ENCODE results near the gene XRRA1.

Gene XRRA1

DNA sequence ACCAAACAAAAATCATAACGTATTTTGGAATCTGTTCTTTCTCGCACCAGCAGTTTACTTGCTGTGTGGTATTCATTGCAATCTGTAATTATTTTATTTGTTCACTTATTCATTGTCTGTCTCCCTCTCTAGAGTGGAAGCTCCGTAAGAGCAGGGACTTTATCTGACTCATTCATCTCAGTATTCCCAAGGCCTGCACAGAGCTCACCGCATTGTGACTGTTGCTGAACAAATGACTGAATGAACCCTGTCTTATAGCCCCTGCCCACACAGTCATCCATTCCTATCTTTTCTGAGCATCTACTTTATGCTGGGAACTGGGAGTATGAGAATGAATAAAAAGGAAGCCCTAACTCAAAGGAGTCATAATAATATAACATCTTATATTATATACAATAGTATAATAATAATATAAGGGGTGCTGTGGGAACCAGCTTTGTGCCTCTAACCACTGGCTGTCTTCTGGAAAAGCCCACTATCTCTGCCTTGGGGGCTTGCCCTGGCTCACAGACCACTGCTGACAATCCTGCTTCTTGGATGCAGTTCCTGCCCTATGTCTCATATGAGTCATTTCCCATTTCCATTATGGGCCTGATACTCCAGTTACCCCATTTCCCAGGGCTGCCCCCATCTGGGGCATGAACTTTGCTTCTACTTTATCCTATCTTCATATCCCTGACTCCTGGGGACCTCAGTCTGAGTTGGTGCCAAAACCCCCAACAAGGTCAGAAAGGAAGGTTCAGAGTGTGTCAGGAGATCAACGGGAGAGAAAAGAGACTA is 11.0 kb downstream of the XRRA1 start:
- no peak for TF ChIP-seq CTCF (IDR thresholded peaks at IDR 0.05)
- Histone ChIP-seq H3K27me3 (no peaks in the 10 kb centered on the region), H3K36me3 (peaks cover 22% of the 10 kb centered on the region), H3K4me3 (ENCODE audit: low read depth in 1 of 2, low read length in 1 of 2) (no peak overlapping the region), H3K4me1 (ENCODE audit: control insufficient read depth in 1 of 2, insufficient read depth in 1 of 2, low read depth in 1 of 2, low read length in 1 of 2) (no peaks in the 10 kb centered on the region), H3K9me3 (no peaks in the 10 kb centered on the region), H3K27ac (no peak overlapping the region)

- TF ChIP-seq CTCF (IDR thresholded peaks at IDR 0.05), result no peak
- peaks cover 29% of the 10 kb centered on the region for H3K36me3 ChIP-seq
Measured at GRCh38 chr11:74936976-74937375, 11.9 kb downstream of the XRRA1 start.

GRCh38 chr11:74936087-74936486 is 12.8 kb downstream of the XRRA1 start:
- no peak for TF ChIP-seq CTCF (IDR thresholded peaks at IDR 0.05)
- no peaks in the 10 kb centered on the region for H3K9me3 ChIP-seq
- H3K27ac ChIP-seq, result no peak overlapping the region
- no peaks in the 10 kb centered on the region for H3K4me1 ChIP-seq (ENCODE audit: control insufficient read depth in 1 of 2, insufficient read depth in 1 of 2, low read depth in 1 of 2, low read length in 1 of 2)
- peaks cover 29% of the 10 kb centered on the region for H3K36me3 ChIP-seq
- no peaks in the 10 kb centered on the region for H3K27me3 ChIP-seq
- H3K4me3 ChIP-seq (ENCODE audit: low read depth in 1 of 2, low read length in 1 of 2), result no peak overlapping the region

More at GRCh38 chr11:74936976-74937375, 11.9 kb downstream of the XRRA1 start:
- no peaks in the 10 kb centered on the region for H3K4me1 ChIP-seq (ENCODE audit: control insufficient read depth in 1 of 2, insufficient read depth in 1 of 2, low read depth in 1 of 2, low read length in 1 of 2)
- no peaks in the 10 kb centered on the region for H3K27me3 ChIP-seq
- H3K4me3 ChIP-seq (ENCODE audit: low read depth in 1 of 2, low read length in 1 of 2), result no peak overlapping the region
- H3K9me3 ChIP-seq, result no peaks in the 10 kb centered on the region
- H3K27ac ChIP-seq, result no peak overlapping the region

DNA sequence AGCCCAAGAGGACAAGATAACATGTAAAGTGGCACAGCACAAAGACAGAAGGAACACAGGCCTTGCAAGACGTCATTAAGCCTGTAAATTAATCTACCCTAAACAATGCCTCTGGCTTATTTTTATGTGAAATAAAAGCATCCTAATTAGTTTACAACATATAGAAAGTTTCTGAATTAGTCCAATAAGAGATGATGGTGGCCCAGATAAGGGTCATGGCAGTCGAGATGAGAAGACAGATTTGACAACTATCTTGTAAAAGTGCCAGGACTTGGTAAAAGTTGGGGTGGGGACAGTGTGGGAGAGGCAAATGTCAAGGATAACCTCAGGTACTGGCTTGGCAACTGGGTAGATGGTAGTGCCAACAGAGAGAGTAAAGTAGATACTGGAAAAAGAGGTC is 13.6 kb downstream of the XRRA1 start:
- H3K4me1 ChIP-seq (ENCODE audit: control insufficient read depth in 1 of 2, insufficient read depth in 1 of 2, low read depth in 1 of 2, low read length in 1 of 2), result no peaks in the 10 kb centered on the region

GRCh38 chr11:74933765-74934164 is 15.1 kb downstream of the XRRA1 start:
- H3K4me3 ChIP-seq (ENCODE audit: low read depth in 1 of 2, low read length in 1 of 2), result no peak overlapping the region
- H3K27me3 ChIP-seq, result no peaks in the 10 kb centered on the region
- no peaks in the 10 kb centered on the region for H3K9me3 ChIP-seq
- peaks cover 29% of the 10 kb centered on the region for H3K36me3 ChIP-seq
- TF ChIP-seq CTCF (IDR thresholded peaks at IDR 0.05), result no peak
- no peaks in the 10 kb centered on the region for H3K4me1 ChIP-seq (ENCODE audit: control insufficient read depth in 1 of 2, insufficient read depth in 1 of 2, low read depth in 1 of 2, low read length in 1 of 2)
- no peak overlapping the region for H3K27ac ChIP-seq

More for the DNA sequence above, 13.6 kb downstream of the XRRA1 start:
- no peaks in the 10 kb centered on the region for H3K27me3 ChIP-seq
- no peak overlapping the region for H3K4me3 ChIP-seq (ENCODE audit: low read depth in 1 of 2, low read length in 1 of 2)
- peaks cover 29% of the 10 kb centered on the region for H3K36me3 ChIP-seq
- TF ChIP-seq CTCF (IDR thresholded peaks at IDR 0.05), result no peak
- no peak overlapping the region for H3K27ac ChIP-seq
- H3K9me3 ChIP-seq, result no peaks in the 10 kb centered on the region
